ENCODE measurements around the gene GPR160.
"Not testable (repeated sequence)": the region's sequence is repeated elsewhere in the genome, so short reads cannot be mapped to it uniquely, and the experiment has no call there.

Gene GPR160

GRCh38 chr3:170108955-170109354 lies 71.2 kb downstream of the GPR160 start:
- no peak for DNase-seq (ENCODE audit: extremely low read depth in 1 of 2, low read depth in 1 of 2)

DNA sequence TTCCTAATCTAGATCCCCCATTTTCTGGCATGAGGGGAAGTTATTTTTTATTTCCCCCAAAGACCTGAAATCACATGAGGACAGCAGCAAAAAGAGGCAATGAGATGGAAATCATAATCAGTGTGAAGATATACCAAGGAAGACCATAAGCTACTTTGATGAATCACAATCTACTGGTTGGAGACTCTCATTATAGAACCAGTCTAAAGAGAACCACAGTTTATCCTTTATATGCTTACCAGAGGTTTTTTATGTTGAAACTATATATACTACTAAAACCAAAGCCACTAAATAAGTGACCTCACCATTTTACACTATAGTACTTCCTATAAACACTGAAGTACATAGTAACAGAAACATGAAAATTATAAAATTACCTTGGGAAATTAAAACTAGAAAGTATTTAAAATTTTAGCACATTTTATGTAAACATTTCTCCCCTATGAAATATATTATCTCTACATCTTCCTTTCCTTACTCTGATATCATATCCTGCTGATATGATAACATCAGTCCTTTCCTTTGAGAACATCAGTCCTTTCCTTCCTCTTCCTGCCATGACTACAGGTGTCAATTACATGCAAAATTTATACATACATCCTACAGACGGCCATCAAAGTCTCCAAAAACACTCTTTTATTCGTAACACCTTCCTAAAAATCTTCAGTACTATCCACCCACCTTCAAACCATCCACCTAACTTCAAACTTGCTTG lies 71.9 kb downstream of the GPR160 start:
- no peak for DNase-seq (ENCODE audit: extremely low read depth in 1 of 2, low read depth in 1 of 2)

DNA sequence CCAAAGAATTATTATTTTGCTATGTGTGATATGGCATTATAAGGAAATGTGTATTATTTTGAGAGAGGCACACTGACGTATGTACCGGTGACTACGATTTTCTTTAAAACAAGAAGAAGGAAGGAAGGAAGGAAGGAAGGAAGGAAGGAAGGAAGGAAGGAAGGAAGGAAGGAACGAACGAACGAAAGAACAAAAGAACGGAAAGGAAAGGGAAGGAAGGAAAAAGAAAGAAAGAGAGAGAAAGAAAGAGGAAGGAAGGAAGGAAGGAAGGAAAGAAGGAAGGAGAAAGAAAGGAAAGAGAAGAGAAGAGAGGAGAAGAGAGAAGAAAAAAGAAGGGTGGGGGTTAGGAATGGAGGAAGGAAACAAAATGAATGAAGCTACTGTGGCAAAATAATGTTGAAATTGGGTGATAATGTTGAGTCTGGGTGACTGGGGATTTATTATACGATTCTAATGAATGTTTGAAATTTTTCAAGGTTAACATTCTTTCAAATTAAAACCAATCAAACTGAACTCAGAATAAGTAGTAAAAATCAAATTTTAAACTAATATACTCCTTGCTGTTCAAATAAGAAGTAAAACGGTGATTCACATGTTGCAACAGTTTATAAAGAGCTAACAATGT lies 73.5 kb downstream of the GPR160 start:
- DNase-seq (ENCODE audit: extremely low read depth in 1 of 2, low read depth in 1 of 2), result no peak

- DNase-seq (ENCODE audit: extremely low read depth in 1 of 2, low read depth in 1 of 2), result not testable (repeated sequence)
Measured at GRCh38 chr3:170114165-170114564, 76.4 kb downstream of the GPR160 start.

GRCh38 chr3:170117134-170117533 lies 79.3 kb downstream of the GPR160 start:
- no peak for DNase-seq (ENCODE audit: extremely low read depth in 1 of 2, low read depth in 1 of 2)

DNA sequence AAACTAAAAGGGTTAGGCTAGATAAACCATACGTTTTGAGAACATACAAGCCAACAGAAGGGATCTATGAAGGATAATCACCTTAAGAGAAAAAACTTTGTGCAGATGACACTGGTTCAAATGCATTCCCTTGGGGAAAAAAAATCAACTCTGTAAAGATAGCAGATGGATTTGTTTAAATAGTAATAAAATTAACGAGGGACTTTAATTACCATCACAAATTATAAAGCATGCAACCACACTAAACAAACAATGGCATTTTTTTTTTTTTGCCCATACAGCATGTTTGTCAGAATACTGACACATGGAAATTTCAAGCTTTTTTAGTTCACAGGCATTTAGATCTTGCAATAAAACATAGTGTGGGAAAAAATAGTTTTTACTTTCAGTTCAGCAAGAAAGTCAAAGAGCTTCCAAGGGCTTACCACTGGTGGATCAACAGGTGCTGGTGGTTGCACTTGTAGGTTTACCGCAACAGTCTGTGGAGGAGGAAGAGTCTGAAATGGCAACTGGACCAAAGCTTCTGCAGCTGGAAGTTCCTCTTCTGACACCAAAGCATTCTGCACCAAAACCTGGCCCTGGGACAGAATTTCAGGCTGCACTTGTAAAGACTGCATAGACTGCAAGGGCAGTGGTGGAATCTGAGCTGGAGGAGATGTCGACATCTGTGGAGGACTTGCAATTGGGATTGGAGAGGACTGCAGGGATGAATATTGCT lies 90.6 kb downstream of the GPR160 start:
- DNase-seq (ENCODE audit: extremely low read depth in 1 of 2, low read depth in 1 of 2), result no peak

DNA sequence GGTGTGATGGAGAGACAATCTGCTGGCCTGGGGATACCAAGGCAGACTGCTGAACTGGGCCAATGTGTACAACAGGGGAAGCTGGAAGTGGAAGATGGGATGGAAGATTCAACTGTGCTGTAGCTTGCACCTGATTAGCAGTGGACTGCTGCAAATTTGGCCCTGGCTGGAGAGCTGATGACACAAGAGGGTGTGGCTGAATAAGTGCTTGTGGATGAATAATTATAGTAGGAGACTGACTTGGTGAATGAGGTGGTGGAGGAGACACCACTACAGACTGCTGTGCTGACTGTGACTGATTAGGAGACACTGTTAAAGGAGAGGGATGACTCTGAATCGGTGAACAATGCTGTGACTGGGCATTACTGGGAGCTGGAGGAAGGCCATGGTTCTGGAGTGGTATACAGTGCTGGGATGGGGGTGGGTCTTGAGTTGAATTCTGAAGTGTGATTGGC lies 91.2 kb downstream of the GPR160 start:
- DNase-seq (ENCODE audit: extremely low read depth in 1 of 2, low read depth in 1 of 2), result no peak

DNA sequence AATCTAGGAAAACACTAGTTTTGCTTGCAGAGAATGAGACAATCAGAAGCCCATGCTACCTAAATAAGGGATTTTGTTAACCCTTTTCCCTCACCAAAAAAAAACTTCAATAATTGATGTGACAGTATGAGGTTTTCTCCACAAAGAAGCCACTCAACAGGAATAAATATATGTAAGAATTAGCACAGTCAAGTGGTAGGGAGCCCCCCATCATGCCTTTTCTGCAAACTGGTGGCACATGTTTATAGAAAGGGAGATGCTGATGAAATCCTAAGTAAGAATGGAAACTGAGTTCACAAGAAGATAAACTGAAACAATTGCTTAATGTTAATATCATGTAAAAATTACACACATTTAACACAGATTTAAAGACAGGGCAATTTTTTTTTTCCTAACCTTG lies 92.7 kb downstream of the GPR160 start:
- DNase-seq (ENCODE audit: extremely low read depth in 1 of 2, low read depth in 1 of 2), result no peak

DNA sequence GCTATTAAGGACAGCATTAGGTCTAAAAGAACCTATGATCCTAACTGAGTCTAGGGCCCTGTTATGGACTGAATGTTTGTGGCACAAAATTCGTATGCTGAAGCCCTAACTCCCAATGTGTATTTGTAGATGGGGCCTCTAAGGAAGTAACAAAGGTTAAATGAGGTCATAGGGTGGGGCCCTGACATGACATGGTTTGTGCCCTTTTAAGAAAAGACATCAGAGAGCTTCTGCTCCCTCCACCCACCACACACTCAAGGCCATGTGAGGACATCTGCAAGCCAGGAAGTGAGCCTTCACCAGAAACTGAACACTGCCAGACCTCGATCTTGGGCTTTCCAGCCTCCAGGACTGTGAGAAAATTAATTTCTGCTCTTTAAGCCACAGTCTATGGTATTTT lies 94.5 kb downstream of the GPR160 start:
- DNase-seq (ENCODE audit: extremely low read depth in 1 of 2, low read depth in 1 of 2), result no peak

Data from stimulated activated CD8-positive, alpha-beta memory T cell treated with anti-CD3 and anti-CD28 coated beads, Interleukin-7, amount 100 ng/mL, for 48 hours (primary cell).